PFSK-1 (cell line): ENCODE data around the gene SMIM7.

ENCODE experiments used
- POLR2AphosphoS5 ChIP-seq: IDR thresholded peaks from 2 replicates; pipeline ENCODE4 v1.6.1; 2012; ENCODE audit warnings: low read depth, mild to moderate bottlenecking, control low read depth, low read length, moderate library complexity
- REST ChIP-seq, 2 experiments: IDR thresholded peaks; 2 replicates each; pipeline versions ENCODE4 v1.6.1 to v1.8.0; 2011 to 2012; ENCODE audit warnings: low read depth in 2 of 2, low read length in 2 of 2, control low read depth in 1 of 2, inconsistent platforms in 1 of 2, mild to moderate bottlenecking in 1 of 2, moderate library complexity in 1 of 2; ENCODE audit not compliant: insufficient read depth in 1 of 2
- TAF1 ChIP-seq: IDR thresholded peaks from 2 replicates; pipeline ENCODE4 v1.6.1; 2012; ENCODE audit warnings: low read length, control low read depth, borderline replicate concordance; ENCODE audit not compliant: insufficient read depth

DNA sequence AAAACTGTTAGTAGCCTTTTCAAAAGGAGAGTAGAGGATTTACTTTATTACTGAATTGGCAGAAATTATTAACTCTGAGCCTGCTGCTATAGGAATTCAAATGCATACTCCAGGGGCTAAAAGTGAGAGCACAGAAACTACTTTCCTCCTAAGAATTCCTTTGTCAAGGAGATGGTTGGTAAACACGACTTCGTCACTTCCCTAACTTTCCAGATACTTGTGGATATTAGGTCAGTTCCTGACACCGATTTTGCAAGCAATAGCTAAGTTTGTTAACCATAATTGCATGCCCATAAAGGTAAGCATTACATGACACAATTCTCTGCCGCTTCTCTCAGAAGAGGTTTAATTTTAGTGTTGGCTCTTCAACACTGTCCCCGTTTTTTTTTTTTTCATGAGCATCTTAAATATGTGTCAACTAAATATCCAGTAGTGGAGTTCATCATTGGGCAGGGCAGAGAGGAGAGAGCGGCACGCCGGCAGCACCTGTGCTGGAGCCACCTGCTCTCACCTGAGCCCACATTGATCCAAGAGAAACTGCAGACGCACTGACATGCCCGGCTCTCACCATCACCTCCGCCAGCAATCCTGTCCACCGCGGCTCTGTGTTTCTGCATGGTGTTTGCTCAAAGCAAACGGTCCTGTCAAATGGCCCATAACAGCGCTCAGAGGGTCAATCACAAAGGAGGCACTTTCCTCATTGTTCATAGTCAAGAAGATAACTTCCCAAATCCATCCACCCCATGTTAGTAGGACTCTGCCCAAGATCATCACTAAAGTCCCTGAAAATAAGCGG, 34.6 kb downstream of the SMIM7 start:
- TF ChIP-seq REST (IDR thresholded peaks at IDR 0.05; ENCODE audit: insufficient read depth in 1 of 2, low read depth in 2 of 2, low read length in 2 of 2) (no peak), TAF1 (no peak), POLR2AphosphoS5 (no peak)
